Subcutaneous abdominal adipose tissue (tissue), 5 donors: ENCODE results near the gene KRTAP10-4.
"Not testable (repeated sequence)": the region's sequence is repeated elsewhere in the genome, so short reads cannot be mapped to it uniquely, and the experiment has no call there.

ENCODE experiments used
- H3K27ac ChIP-seq: one replicate; pipeline ENCODE4 v1.7.0; 2013; ENCODE audit warnings: low read depth, mild to moderate bottlenecking, inconsistent platforms, low read length, moderate library complexity
- H3K27me3 ChIP-seq, 5 donors: one replicate each; pipeline ENCODE4 v1.7.0; 2013; ENCODE audit warnings: low read length in 5 of 5, inconsistent platforms in 1 of 5; ENCODE audit not compliant: control insufficient read depth in 5 of 5, insufficient read depth in 4 of 5
- H3K36me3 ChIP-seq, 5 donors: one replicate each; pipeline ENCODE4 v1.7.0; 2013; ENCODE audit warnings: low read length in 5 of 5; ENCODE audit not compliant: control insufficient read depth in 5 of 5, insufficient read depth in 5 of 5
- H3K4me1 ChIP-seq, 5 donors: one replicate each; pipeline ENCODE4 v1.7.0; 2013; ENCODE audit warnings: low read length in 5 of 5, mild to moderate bottlenecking in 3 of 5, moderate library complexity in 1 of 5; ENCODE audit not compliant: control insufficient read depth in 5 of 5, insufficient read depth in 5 of 5
- H3K4me3 ChIP-seq, 5 donors: one replicate each; pipeline ENCODE4 v1.7.0; 2013; ENCODE audit warnings: low read length in 5 of 5, low read depth in 1 of 5
- H3K9ac ChIP-seq, 5 donors: one replicate each; pipeline ENCODE4 v1.7.0; 2013; ENCODE audit warnings: low read length in 5 of 5, mild to moderate bottlenecking in 4 of 5, moderate library complexity in 3 of 5
- H3K9me3 ChIP-seq, 5 donors: one replicate each; pipeline ENCODE4 v1.7.0; 2013; ENCODE audit warnings: low read length in 5 of 5; ENCODE audit not compliant: control insufficient read depth in 5 of 5
- donor health status: healthy.
- donor health status: healthy.
- donor health status: healthy.
- donor health status: healthy.
- donor health status: healthy.

The KRTAP10-4 gene

GRCh38 chr21:44548922-44549321 lies 24.6 kb upstream of the KRTAP10-4 start:
- Histone ChIP-seq H3K27me3 (peaks cover 18 to 43% (median 32%) of the 10 kb centered on the region in 5 donors), H3K4me1 (no peaks in the 10 kb centered on the region), H3K9ac (no peak overlapping the region), H3K9me3 (peaks cover 0 to 9% (median 2%) of the 10 kb centered on the region in 5 donors), H3K27ac (no peak overlapping the region), H3K4me3 (no peak overlapping the region), H3K36me3 (no peaks in the 10 kb centered on the region)

- Histone ChIP-seq H3K27ac (no peak overlapping the region), H3K9me3 (peaks cover 0 to 9% (median 4%) of the 10 kb centered on the region in 5 donors), H3K4me1 (no peaks in the 10 kb centered on the region), H3K9ac (no peak overlapping the region), H3K36me3 (no peaks in the 10 kb centered on the region), H3K4me3 (no peak overlapping the region), H3K27me3 (peaks cover 21 to 49% (median 35%) of the 10 kb centered on the region in 5 donors)
These were observed 23.9 kb upstream of the KRTAP10-4 start for GRCh38 chr21:44549525-44550211.

- H3K27me3 ChIP-seq = peaks cover 22 to 51% (median 38%) of the 10 kb centered on the region in 5 donors
- not testable (repeated sequence) for H3K4me1 ChIP-seq, H3K9ac ChIP-seq, H3K4me3 ChIP-seq, H3K9me3 ChIP-seq, H3K27ac ChIP-seq, H3K36me3 ChIP-seq
These were observed 23.2 kb upstream of the KRTAP10-4 start for GRCh38 chr21:44550285-44550684.

GRCh38 chr21:44550807-44551206 lies 22.7 kb upstream of the KRTAP10-4 start:
- H3K27me3 ChIP-seq = peaks cover 22 to 55% (median 43%) of the 10 kb centered on the region in 5 donors
- H3K9me3 ChIP-seq = peaks cover 0 to 9% (median 4%) of the 10 kb centered on the region in 5 donors
- no peak overlapping the region for H3K27ac ChIP-seq
- H3K4me1 ChIP-seq = no peaks in the 10 kb centered on the region
- no peak overlapping the region for H3K4me3 ChIP-seq
- no peak overlapping the region for H3K9ac ChIP-seq
- H3K36me3 ChIP-seq = no peaks in the 10 kb centered on the region

- peaks cover 0 to 5% (median 4%) of the 10 kb centered on the region in 5 donors for H3K9me3 ChIP-seq
- peaks cover 22 to 56% (median 46%) of the 10 kb centered on the region in 5 donors for H3K27me3 ChIP-seq
- H3K9ac ChIP-seq = no peak within 1 kb of the TSS
- H3K4me3 ChIP-seq = no peak within 1 kb of the TSS
- no peaks in the 10 kb centered on the region for H3K4me1 ChIP-seq
- H3K27ac ChIP-seq = no peak within 1 kb of the TSS
- H3K36me3 ChIP-seq = no peaks in the 10 kb centered on the region
These were observed 22.1 kb upstream of the KRTAP10-4 start, which contains the start of gene KRTAP10-2 for GRCh38 chr21:44551340-44551961. Gene KRTAP10-2, minus strand, starts transcription at chr21:44551505. Its CDS starts 47 bp downstream, at chr21:44551458.

GRCh38 chr21:44552136-44552535 lies 21.4 kb upstream of the KRTAP10-4 start:
- H3K27me3 ChIP-seq = peaks cover 22 to 63% (median 50%) of the 10 kb centered on the region in 5 donors
- H3K27ac ChIP-seq = no peak overlapping the region
- no peaks in the 10 kb centered on the region for H3K36me3 ChIP-seq
- no peaks in the 10 kb centered on the region for H3K4me1 ChIP-seq
- no peak overlapping the region for H3K9ac ChIP-seq
- H3K4me3 ChIP-seq = no peak overlapping the region
- H3K9me3 ChIP-seq = peaks cover 0 to 4% (median 0%) of the 10 kb centered on the region in 5 donors

- H3K9me3 ChIP-seq = peaks cover 0 to 4% (median 0%) of the 10 kb centered on the region in 5 donors
- no peak overlapping the region for H3K9ac ChIP-seq
- H3K4me3 ChIP-seq = no peak overlapping the region
- no peaks in the 10 kb centered on the region for H3K4me1 ChIP-seq
- H3K27ac ChIP-seq = no peak overlapping the region
- no peaks in the 10 kb centered on the region for H3K36me3 ChIP-seq
- H3K27me3 ChIP-seq = peaks cover 25 to 66% (median 50%) of the 10 kb centered on the region in 5 donors
These were observed 20.8 kb upstream of the KRTAP10-4 start for GRCh38 chr21:44552681-44553080.

- H3K4me1 ChIP-seq = no peaks in the 10 kb centered on the region
- H3K27me3 ChIP-seq = peaks cover 18 to 57% (median 43%) of the 10 kb centered on the region in 5 donors
- no peak overlapping the region for H3K9ac ChIP-seq
- peaks cover 0 to 7% (median 0%) of the 10 kb centered on the region in 5 donors for H3K9me3 ChIP-seq
- H3K4me3 ChIP-seq = no peak overlapping the region
- no peaks in the 10 kb centered on the region for H3K36me3 ChIP-seq
- H3K27ac ChIP-seq = no peak overlapping the region
These were observed 18.2 kb upstream of the KRTAP10-4 start for GRCh38 chr21:44555200-44555875.

GRCh38 chr21:44556879-44557278 lies 16.6 kb upstream of the KRTAP10-4 start:
- no peaks in the 10 kb centered on the region for H3K36me3 ChIP-seq
- peaks cover 10 to 43% (median 38%) of the 10 kb centered on the region in 5 donors for H3K27me3 ChIP-seq
- no peaks in the 10 kb centered on the region for H3K4me1 ChIP-seq
- no peak overlapping the region for H3K9ac ChIP-seq
- no peak overlapping the region for H3K27ac ChIP-seq
- H3K9me3 ChIP-seq = peaks cover 0 to 7% (median 0%) of the 10 kb centered on the region in 5 donors
- no peak overlapping the region for H3K4me3 ChIP-seq
